Endothelial cell of umbilical vein (primary cell): ENCODE results near the gene WDR18. TPM values are rescaled to one million over a fixed set of nuclear protein-coding genes. Genes with fewer than 3 reads are reported as not detected.

Source experiments
- BruUV-seq: library from RNA; stranded (reverse); fragments of 400-500 nt; replicated peaks from 2 replicates; lab custom pipeline; 2021; lab: Mats Ljungman, UMichigan
- CTCF ChIA-PET: fragments of 300-600, 350-600 bp; sonication (Branson Sonifier 250); formaldehyde crosslinking; loops from one replicate; lab custom pipeline; 2021; ENCODE audit warnings: antibody characterized with exemption, inconsistent platforms; lab: Charles Lee
- POLR2A ChIA-PET: fragments of 300-600, 350-600 bp; sonication (Branson Sonifier 250); formaldehyde crosslinking; loops from one replicate; lab custom pipeline; 2021; ENCODE audit warnings: antibody characterized with exemption, inconsistent platforms; lab: Charles Lee
- DNase-seq: peaks from one replicate; pipeline ENCODE4 v3.0.0-alpha.2; 2011; ENCODE audit warnings: low read depth, low spot score
- FAIRE-seq: peaks from 2 replicates; lab custom pipeline; 2011; peaks lifted over from hg19 to GRCh38; lab: Jason Lieb, UNC
- H2AFZ ChIP-seq: 2 replicates; pipeline ENCODE4 v1.6.0; 2012; ENCODE audit warnings: low read depth, low read length, control low read depth, inconsistent platforms
- H3K27ac ChIP-seq: 2 replicates; pipeline ENCODE4 v1.5.1; 2011; ENCODE audit warnings: low read depth, mild to moderate bottlenecking, control low read depth, low read length, moderate library complexity; ENCODE audit not compliant: insufficient read depth
- H3K27me3 ChIP-seq, 2 experiments: 2 replicates each; pipeline versions ENCODE4 v1.6.0 to v1.6.1; 2011; ENCODE audit warnings: low read length in 2 of 2, mixed read lengths in 1 of 2; ENCODE audit not compliant: control insufficient read depth in 2 of 2, insufficient read depth in 2 of 2
- H3K36me3 ChIP-seq, 2 experiments: 2 replicates in 1 of 2; 3 replicates in 1 of 2; pipeline ENCODE4 v1.5.1; 2011; ENCODE audit warnings: low read length in 2 of 2, mild to moderate bottlenecking in 1 of 2, moderate library complexity in 1 of 2; ENCODE audit not compliant: control insufficient read depth in 2 of 2, insufficient read depth in 2 of 2; ENCODE audit errors: extremely low read depth in 1 of 2
- H3K4me1 ChIP-seq: 3 replicates; pipeline ENCODE4 v1.5.1; 2011; ENCODE audit warnings: mild to moderate bottlenecking, low read length; ENCODE audit not compliant: control insufficient read depth, insufficient read depth; ENCODE audit errors: extremely low read depth
- H3K4me2 ChIP-seq: 2 replicates; pipeline ENCODE4 v1.6.1; 2011; ENCODE audit warnings: low read length, control low read depth, mixed read lengths; ENCODE audit not compliant: insufficient read depth
- H3K4me3 ChIP-seq, 3 experiments: fragments of 200-600 bp in 1 of 3; sonication (generic), shearing (Covaris generic) in 1 of 3; replicated peaks in 1 of 3; 2 replicates each; pipeline ENCODE4 v1.5.1; 2011 to 2016; ENCODE audit warnings: control low read depth in 3 of 3, low read length in 3 of 3, mild to moderate bottlenecking in 2 of 3, inconsistent platforms in 1 of 3, low read depth in 1 of 3, moderate library complexity in 1 of 3; ENCODE audit not compliant: insufficient read depth in 1 of 3
- H3K79me2 ChIP-seq: 2 replicates; pipeline ENCODE4 v1.6.0; 2012; ENCODE audit warnings: low read length, inconsistent platforms; ENCODE audit not compliant: control insufficient read depth, insufficient read depth
- H3K9ac ChIP-seq: replicated peaks from 2 replicates; pipeline ENCODE3; 2011; ENCODE audit warnings: low read length, control low read depth; ENCODE audit not compliant: insufficient read depth; ENCODE audit errors: extremely low read depth
- H3K9me1 ChIP-seq: replicated peaks from 3 replicates; pipeline ENCODE4 v1.6.0; 2011; ENCODE audit warnings: mild to moderate bottlenecking, low read length; ENCODE audit not compliant: control insufficient read depth, insufficient read depth; ENCODE audit errors: extremely low read depth
- H3K9me3 ChIP-seq: replicated peaks from 2 replicates; pipeline ENCODE4 v1.5.1; 2012; ENCODE audit warnings: low read length, inconsistent platforms; ENCODE audit not compliant: control insufficient read depth, insufficient read depth
- H4K20me1 ChIP-seq: replicated peaks from 2 replicates; pipeline ENCODE3; 2011; ENCODE audit warnings: mild to moderate bottlenecking, low read length; ENCODE audit not compliant: control insufficient read depth, insufficient read depth; ENCODE audit errors: extremely low read depth
- EZH2 ChIP-seq: IDR thresholded peaks from 2 replicates; pipeline ENCODE4 v1.6.1; 2012; ENCODE audit warnings: borderline replicate concordance, low read depth, mild to moderate bottlenecking, moderate library complexity, low read length, inconsistent platforms; ENCODE audit not compliant: severe bottlenecking
- FOS ChIP-seq: IDR thresholded peaks from 2 replicates; pipeline ENCODE4 v1.6.1; 2011; ENCODE audit warnings: mild to moderate bottlenecking, low read length, moderate library complexity, borderline replicate concordance; ENCODE audit not compliant: insufficient read depth
- GATA2 ChIP-seq: IDR thresholded peaks from 2 replicates; pipeline ENCODE4 v1.7.0; 2011; ENCODE audit warnings: low read depth, mild to moderate bottlenecking, moderate library complexity, mixed read lengths, low read length; ENCODE audit not compliant: insufficient read length, insufficient read depth
- JUN ChIP-seq: IDR thresholded peaks from 2 replicates; pipeline ENCODE4 v1.6.1; 2011; ENCODE audit warnings: borderline replicate concordance, low read depth; ENCODE audit not compliant: insufficient read length, insufficient read depth
- MYC ChIP-seq: IDR thresholded peaks from one replicate; pipeline ENCODE4 v1.6.1; 2011; ENCODE audit warnings: mild to moderate bottlenecking, low read depth, low read length
- POLR2A ChIP-seq: IDR thresholded peaks from 2 replicates; pipeline ENCODE4 v1.6.1; 2012; ENCODE audit warnings: low read depth, mild to moderate bottlenecking, control low read depth, low read length
- POLR2AphosphoS5 ChIP-seq: IDR thresholded peaks from 2 replicates; pipeline ENCODE4 v1.6.1; 2012; ENCODE audit warnings: low read depth, mild to moderate bottlenecking, control low read depth, low read length, moderate library complexity; ENCODE audit not compliant: insufficient read depth
- dilution Hi-C: fragments of 300-500 bp; cut with MboI; formaldehyde crosslinking; loops from one replicate; pipeline ENCODE4 v1.15.0; 2019; ENCODE audit warnings: low sequenced_read_pairs; ENCODE audit not compliant: extremely low pct_ligation_motif_present
- intact Hi-C: fragments of 100-400 bp; cut with micrococcal nuclease; formaldehyde crosslinking; loops from one replicate; pipeline ENCODE4 v1.10.0; 2022
- polyA plus RNA-seq, 4 experiments: library from polyadenylated mRNA; depleted of rRNA in 3 of 4; stranded (reverse) in 3 of 4; unstranded in 1 of 4; fragments of >200 nt; gene quantifications; 2 replicates each; pipeline versions ENCODE4 v1.2.1 to v1.2.3, GENCODE V29; 2011 to 2012; ENCODE audit warnings: missing spikeins in 1 of 4
- total RNA-seq: library from RNA; stranded (reverse); gene quantifications from 2 replicates; pipeline ENCODE4 v1.2.3, GENCODE V29; 2021
- TF ChIP-seq, protein P1 (sequence below): IDR thresholded peaks from 2 replicates; pipeline ENCODE4 v1.6.1; 2011; ENCODE audit not compliant: insufficient read depth, insufficient read length
- TF ChIP-seq, protein P2 (sequence below), 2 donors: IDR thresholded peaks; 1 replicate in 1 of 2; 2 replicates in 1 of 2; pipeline ENCODE4 v1.5.1; 2011; ENCODE audit warnings: low read length in 2 of 2, mild to moderate bottlenecking in 2 of 2, moderate library complexity in 2 of 2, control low read depth in 1 of 2, inconsistent platforms in 1 of 2, low read depth in 1 of 2; ENCODE audit not compliant: insufficient read depth in 1 of 2; ENCODE audit errors: extremely low read depth in 1 of 2

Gene WDR18
- total and polyA plus RNA-seq, 2 donors (not counting 3 experiments of a cell fraction or from before 2014, with no cell fraction given): 54.8 to 102 TPM

DNA sequence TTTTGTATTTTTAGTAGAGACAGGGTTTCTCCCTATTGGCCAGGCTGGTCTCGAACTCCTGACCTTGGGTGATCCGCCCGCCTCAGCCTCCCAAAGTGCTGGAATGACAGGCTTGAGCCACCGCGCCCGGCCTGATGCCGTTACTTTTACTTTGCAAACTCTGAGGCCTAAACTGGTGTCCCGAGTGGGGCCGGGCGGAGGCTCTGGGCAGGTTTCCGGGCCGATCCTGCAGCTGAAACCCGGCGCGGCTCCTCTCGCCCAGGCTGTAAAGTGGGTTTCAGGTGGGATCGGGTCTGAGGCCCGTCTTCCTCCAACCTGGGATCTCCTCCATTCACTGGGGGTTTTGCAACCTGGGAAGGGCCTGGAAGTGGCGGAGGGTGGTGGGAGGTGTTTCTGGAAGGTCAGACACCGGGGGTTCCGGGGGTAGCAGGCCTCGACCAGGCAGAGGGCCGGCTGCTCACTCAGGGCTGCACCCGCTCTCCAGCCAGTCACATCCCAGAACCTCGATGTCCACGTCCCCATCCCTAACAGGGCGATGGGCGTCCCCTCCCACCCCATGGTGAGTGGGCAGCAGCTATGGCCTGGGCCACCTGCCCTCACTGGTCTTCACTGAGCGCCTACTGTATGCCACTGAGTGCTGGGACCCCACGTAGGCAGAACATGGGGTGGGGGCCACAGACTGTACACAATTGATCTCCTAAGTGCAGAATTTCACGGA is 21.3 kb upstream of the WDR18 start:
- Histone ChIP-seq H3K4me2 (no peak overlapping the region), H3K4me3 (no peak overlapping the region), H3K9me1 (no peaks in the 10 kb centered on the region), H3K36me3 (peaks cover 2 to 5% of the 10 kb centered on the region in 2 experiments), H3K4me1 (no peaks in the 10 kb centered on the region), H4K20me1 (no peaks in the 10 kb centered on the region), H3K27ac (no peak overlapping the region), H2AFZ (no peak overlapping the region), H3K27me3 (no peaks in the 10 kb centered on the region), H3K79me2 (no peaks in the 10 kb centered on the region), H3K9me3 (no peaks in the 10 kb centered on the region), H3K9ac (no peak overlapping the region)
- ChIA-PET POLR2A (no interaction called here), CTCF (no interaction called here)
- no peak for TF ChIP-seq MYC
- TF ChIP-seq GATA2: no peak
- TF ChIP-seq, protein P1, sequence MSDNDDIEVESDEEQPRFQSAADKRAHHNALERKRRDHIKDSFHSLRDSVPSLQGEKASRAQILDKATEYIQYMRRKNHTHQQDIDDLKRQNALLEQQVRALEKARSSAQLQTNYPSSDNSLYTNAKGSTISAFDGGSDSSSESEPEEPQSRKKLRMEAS: no peak
- no peak for TF ChIP-seq POLR2A
- FAIRE-seq (no peak), DNase-seq (no peak)
- no TSS peak for BruUV-seq
- intact Hi-C loops (no loop called here), dilution Hi-C loops (no loop called here)

DNA sequence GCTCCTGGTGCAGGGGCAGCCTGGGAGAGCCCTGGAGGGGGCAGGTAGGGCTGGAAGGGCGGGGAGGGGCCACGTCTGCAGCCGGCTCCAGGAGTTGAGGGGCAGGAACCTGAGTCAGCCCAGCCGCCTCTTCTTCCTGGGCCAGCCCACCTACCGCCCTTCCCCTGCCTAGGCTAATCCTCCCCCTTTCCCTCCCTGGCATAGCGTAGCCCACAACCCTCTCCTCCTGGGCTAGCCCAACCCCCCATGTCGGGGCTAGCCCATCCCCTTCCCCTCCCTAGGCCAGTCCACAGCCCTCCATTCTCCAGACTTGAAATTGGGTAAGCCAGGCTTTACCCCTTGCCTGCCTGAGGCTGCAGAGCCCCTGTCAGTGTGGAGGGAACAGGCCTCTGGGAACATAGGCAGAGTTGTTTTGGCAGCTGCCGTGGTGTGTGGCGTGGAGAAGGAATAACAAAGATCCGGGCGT is 20.6 kb upstream of the WDR18 start:
- Histone ChIP-seq H3K27me3 (no peaks in the 10 kb centered on the region), H3K4me1 (no peaks in the 10 kb centered on the region), H3K9me3 (no peaks in the 10 kb centered on the region), H3K4me3 (no peak overlapping the region), H3K79me2 (no peaks in the 10 kb centered on the region), H3K36me3 (peaks cover 2 to 5% of the 10 kb centered on the region in 2 experiments), H3K4me2 (no peak overlapping the region), H3K27ac (no peak overlapping the region), H3K9ac (no peak overlapping the region), H4K20me1 (no peaks in the 10 kb centered on the region), H2AFZ (no peak overlapping the region), H3K9me1 (no peaks in the 10 kb centered on the region)
- ChIA-PET CTCF (no interaction called here), POLR2A (no interaction called here)
- intact Hi-C loops (no loop called here), dilution Hi-C loops (no loop called here)
- TF ChIP-seq, protein P1: no peak
- TF ChIP-seq MYC (no peak), GATA2 (no peak), FOS (no peak), EZH2 (no peak), POLR2AphosphoS5 (no peak), JUN (no peak), POLR2A (no peak)
- TF ChIP-seq, protein P2, sequence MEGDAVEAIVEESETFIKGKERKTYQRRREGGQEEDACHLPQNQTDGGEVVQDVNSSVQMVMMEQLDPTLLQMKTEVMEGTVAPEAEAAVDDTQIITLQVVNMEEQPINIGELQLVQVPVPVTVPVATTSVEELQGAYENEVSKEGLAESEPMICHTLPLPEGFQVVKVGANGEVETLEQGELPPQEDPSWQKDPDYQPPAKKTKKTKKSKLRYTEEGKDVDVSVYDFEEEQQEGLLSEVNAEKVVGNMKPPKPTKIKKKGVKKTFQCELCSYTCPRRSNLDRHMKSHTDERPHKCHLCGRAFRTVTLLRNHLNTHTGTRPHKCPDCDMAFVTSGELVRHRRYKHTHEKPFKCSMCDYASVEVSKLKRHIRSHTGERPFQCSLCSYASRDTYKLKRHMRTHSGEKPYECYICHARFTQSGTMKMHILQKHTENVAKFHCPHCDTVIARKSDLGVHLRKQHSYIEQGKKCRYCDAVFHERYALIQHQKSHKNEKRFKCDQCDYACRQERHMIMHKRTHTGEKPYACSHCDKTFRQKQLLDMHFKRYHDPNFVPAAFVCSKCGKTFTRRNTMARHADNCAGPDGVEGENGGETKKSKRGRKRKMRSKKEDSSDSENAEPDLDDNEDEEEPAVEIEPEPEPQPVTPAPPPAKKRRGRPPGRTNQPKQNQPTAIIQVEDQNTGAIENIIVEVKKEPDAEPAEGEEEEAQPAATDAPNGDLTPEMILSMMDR (IDR thresholded peaks at IDR 0.05; ENCODE audit: extremely low read depth in 1 of 2, insufficient read depth in 1 of 2, low read depth in 1 of 2, low read length in 2 of 2): no peak
- DNase-seq (no peak), FAIRE-seq (no peak)
- no TSS peak for BruUV-seq
